K562 (cell line): ENCODE data around the gene LDLR. TPM values are rescaled to one million over a fixed set of nuclear protein-coding genes. Genes with fewer than 3 reads are reported as not detected.

Experiments used
- CBX2 ChIP-seq: fragments of 200-600 bp; sonication (generic); IDR thresholded peaks from one replicate; pipeline ENCODE4 v1.6.1; 2012; ENCODE audit warnings: mild to moderate bottlenecking, low read length, inconsistent platforms; ENCODE audit not compliant: insufficient read depth, poor library complexity, severe bottlenecking
- CUX1 ChIP-seq: fragments of 200-800 bp; sonication (Bioruptor generic); IDR thresholded peaks from 2 replicates; pipeline ENCODE4 v1.6.1; 2016; ENCODE audit warnings: missing genetic modification characterization, missing compliant biosample characterization
- HMGN3 ChIP-seq: IDR thresholded peaks from 2 replicates; pipeline ENCODE4 v1.6.1; 2011; ENCODE audit warnings: borderline replicate concordance, low read depth, mild to moderate bottlenecking, mixed read lengths, low read length; ENCODE audit not compliant: insufficient read length; ENCODE audit errors: extremely low read depth
- NCOA1 ChIP-seq: fragments of 450-650 bp; IDR thresholded peaks from 2 replicates; pipeline ENCODE4 v1.6.1; 2016; ENCODE audit warnings: low read depth
- RAD51 ChIP-seq: fragments of 450-650 bp; IDR thresholded peaks from 2 replicates; pipeline ENCODE4 v1.7.1; 2016; ENCODE audit warnings: low read depth, mild to moderate bottlenecking, borderline replicate concordance
- SAFB ChIP-seq: fragments of 200-400 bp; formaldehyde crosslinking; IDR thresholded peaks from 2 replicates; pipeline ENCODE4 v1.6.1; 2017; ENCODE audit warnings: low read depth, low read length, borderline replicate concordance
- SMAD3 ChIP-seq: fragments of 450-650 bp; formaldehyde crosslinking; conservative IDR thresholded peaks from 2 replicates; pipeline ENCODE4 v1.4.0; 2020; ENCODE audit warnings: mild to moderate bottlenecking
- polyA plus RNA-seq, 8 experiments: library from polyadenylated mRNA; depleted of rRNA in 4 of 8; stranded (reverse) in 5 of 8; unstranded in 3 of 8; fragments of >200 nt; fragmentation: Nextera tagmentation in 2 of 8; fragmentation: Illumina TruSeq in 1 of 8; extraction: Ambion mirVana in 2 of 8; extraction: Trizol in 1 of 8; gene quantifications; 2 replicates each; pipeline versions ENCODE4 v1.2.1 to v1.2.3, GENCODE V29; 2011 to 2014; ENCODE audit warnings: inconsistent platforms in 1 of 8, missing spikeins in 1 of 8
- total RNA-seq, 7 experiments: library from RNA; depleted of rRNA in 6 of 7; stranded (reverse); fragments of >200 nt in 6 of 7; fragmentation: Illumina TruSeq in 2 of 7; extraction: Trizol in 2 of 7; gene quantifications; 2 replicates each; pipeline versions ENCODE4 v1.2.1 to v1.2.3, GENCODE V29; 2011 to 2021; ENCODE audit warnings: low replicate concordance in 1 of 7
- TF ChIP-seq, protein P1 (sequence below): fragments of 200-600 bp; sonication (generic); IDR thresholded peaks from one replicate; pipeline ENCODE4 v1.6.1; 2012; ENCODE audit warnings: mild to moderate bottlenecking, low read depth, low read length, inconsistent platforms

The LDLR gene
- total and polyA plus RNA-seq, 9 of the 15 experiments (the other 6 are each of a cell fraction or from before 2014, with no cell fraction given): 19.9 to 114 (median 56.3) TPM

DNA sequence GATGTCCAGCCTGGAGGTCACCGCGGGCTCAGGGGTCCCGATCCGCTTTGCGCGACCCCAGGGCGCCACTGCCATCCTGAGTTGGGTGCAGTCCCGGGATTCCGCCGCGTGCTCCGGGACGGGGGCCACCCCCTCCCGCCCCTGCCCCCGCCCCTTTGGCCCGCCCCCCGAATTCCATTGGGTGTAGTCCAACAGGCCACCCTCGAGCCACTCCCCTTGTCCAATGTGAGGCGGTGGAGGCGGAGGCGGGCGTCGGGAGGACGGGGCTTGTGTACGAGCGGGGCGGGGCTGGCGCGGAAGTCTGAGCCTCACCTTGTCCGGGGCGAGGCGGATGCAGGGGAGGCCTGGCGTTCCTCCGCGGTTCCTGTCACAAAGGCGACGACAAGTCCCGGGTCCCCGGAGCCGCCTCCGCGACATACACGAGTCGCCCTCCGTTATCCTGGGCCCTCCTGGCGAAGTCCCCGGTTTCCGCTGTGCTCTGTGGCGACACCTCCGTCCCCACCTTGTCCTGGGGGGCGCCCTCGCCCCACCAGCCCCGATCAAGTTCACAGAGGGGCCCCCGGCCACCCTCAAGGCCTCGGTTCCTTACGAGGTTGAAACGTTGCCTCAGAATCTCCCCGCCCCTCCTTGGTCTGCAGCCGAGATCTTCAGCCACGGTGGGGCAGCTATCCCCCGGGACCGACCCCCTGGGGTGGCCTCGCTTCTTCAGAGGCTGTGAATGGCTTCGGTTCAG, 1.2 kb downstream of the LDLR start (continued):
- TF ChIP-seq CUX1 (CRISPR knock-in tag): no peak
- no peak for TF ChIP-seq RAD51
- TF ChIP-seq NCOA1: peak; percentile 53; the same call in 1 of the 2 replicates
- TF ChIP-seq SAFB: no peak
- 0 out of 2 replicates have a peak, but pooled peaks have one; percentile 17 for TF ChIP-seq SMAD3 (CRISPR knock-in tag)
- TF ChIP-seq, protein P1, sequence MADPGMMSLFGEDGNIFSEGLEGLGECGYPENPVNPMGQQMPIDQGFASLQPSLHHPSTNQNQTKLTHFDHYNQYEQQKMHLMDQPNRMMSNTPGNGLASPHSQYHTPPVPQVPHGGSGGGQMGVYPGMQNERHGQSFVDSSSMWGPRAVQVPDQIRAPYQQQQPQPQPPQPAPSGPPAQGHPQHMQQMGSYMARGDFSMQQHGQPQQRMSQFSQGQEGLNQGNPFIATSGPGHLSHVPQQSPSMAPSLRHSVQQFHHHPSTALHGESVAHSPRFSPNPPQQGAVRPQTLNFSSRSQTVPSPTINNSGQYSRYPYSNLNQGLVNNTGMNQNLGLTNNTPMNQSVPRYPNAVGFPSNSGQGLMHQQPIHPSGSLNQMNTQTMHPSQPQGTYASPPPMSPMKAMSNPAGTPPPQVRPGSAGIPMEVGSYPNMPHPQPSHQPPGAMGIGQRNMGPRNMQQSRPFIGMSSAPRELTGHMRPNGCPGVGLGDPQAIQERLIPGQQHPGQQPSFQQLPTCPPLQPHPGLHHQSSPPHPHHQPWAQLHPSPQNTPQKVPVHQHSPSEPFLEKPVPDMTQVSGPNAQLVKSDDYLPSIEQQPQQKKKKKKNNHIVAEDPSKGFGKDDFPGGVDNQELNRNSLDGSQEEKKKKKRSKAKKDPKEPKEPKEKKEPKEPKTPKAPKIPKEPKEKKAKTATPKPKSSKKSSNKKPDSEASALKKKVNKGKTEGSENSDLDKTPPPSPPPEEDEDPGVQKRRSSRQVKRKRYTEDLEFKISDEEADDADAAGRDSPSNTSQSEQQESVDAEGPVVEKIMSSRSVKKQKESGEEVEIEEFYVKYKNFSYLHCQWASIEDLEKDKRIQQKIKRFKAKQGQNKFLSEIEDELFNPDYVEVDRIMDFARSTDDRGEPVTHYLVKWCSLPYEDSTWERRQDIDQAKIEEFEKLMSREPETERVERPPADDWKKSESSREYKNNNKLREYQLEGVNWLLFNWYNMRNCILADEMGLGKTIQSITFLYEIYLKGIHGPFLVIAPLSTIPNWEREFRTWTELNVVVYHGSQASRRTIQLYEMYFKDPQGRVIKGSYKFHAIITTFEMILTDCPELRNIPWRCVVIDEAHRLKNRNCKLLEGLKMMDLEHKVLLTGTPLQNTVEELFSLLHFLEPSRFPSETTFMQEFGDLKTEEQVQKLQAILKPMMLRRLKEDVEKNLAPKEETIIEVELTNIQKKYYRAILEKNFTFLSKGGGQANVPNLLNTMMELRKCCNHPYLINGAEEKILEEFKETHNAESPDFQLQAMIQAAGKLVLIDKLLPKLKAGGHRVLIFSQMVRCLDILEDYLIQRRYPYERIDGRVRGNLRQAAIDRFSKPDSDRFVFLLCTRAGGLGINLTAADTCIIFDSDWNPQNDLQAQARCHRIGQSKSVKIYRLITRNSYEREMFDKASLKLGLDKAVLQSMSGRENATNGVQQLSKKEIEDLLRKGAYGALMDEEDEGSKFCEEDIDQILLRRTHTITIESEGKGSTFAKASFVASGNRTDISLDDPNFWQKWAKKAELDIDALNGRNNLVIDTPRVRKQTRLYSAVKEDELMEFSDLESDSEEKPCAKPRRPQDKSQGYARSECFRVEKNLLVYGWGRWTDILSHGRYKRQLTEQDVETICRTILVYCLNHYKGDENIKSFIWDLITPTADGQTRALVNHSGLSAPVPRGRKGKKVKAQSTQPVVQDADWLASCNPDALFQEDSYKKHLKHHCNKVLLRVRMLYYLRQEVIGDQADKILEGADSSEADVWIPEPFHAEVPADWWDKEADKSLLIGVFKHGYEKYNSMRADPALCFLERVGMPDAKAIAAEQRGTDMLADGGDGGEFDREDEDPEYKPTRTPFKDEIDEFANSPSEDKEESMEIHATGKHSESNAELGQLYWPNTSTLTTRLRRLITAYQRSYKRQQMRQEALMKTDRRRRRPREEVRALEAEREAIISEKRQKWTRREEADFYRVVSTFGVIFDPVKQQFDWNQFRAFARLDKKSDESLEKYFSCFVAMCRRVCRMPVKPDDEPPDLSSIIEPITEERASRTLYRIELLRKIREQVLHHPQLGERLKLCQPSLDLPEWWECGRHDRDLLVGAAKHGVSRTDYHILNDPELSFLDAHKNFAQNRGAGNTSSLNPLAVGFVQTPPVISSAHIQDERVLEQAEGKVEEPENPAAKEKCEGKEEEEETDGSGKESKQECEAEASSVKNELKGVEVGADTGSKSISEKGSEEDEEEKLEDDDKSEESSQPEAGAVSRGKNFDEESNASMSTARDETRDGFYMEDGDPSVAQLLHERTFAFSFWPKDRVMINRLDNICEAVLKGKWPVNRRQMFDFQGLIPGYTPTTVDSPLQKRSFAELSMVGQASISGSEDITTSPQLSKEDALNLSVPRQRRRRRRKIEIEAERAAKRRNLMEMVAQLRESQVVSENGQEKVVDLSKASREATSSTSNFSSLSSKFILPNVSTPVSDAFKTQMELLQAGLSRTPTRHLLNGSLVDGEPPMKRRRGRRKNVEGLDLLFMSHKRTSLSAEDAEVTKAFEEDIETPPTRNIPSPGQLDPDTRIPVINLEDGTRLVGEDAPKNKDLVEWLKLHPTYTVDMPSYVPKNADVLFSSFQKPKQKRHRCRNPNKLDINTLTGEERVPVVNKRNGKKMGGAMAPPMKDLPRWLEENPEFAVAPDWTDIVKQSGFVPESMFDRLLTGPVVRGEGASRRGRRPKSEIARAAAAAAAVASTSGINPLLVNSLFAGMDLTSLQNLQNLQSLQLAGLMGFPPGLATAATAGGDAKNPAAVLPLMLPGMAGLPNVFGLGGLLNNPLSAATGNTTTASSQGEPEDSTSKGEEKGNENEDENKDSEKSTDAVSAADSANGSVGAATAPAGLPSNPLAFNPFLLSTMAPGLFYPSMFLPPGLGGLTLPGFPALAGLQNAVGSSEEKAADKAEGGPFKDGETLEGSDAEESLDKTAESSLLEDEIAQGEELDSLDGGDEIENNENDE: no peak
- TF ChIP-seq HMGN3: peak; percentile 83
- no peak for TF ChIP-seq CBX2
